Fibroblast of pulmonary artery (primary cell): ENCODE results near the gene CX3CL1.

Experiments
- DNase-seq: peaks from one replicate; pipeline ENCODE4 v3.0.0-alpha.2; 2010; ENCODE audit warnings: low read depth
- H3K4me3 ChIP-seq: replicated peaks from 2 replicates; pipeline ENCODE4 v1.5.1; 2011; ENCODE audit warnings: low read depth, mild to moderate bottlenecking, control low read depth, low read length, moderate library complexity
- CTCF ChIP-seq: IDR thresholded peaks from 2 replicates; pipeline ENCODE4 v1.5.1; 2011; ENCODE audit warnings: mild to moderate bottlenecking, control low read depth, low read length, inconsistent platforms; ENCODE audit errors: missing control alignments

Gene CX3CL1

GRCh38 chr16:57389087-57389468 lies 16.8 kb downstream of the CX3CL1 start:
- no peak overlapping the region for H3K4me3 ChIP-seq
- DNase-seq: no peak
- no peak for TF ChIP-seq CTCF

GRCh38 chr16:57390636-57391295 lies 18.5 kb downstream of the CX3CL1 start:
- peak; percentile 37 for DNase-seq
- TF ChIP-seq CTCF: no peak
- H3K4me3 ChIP-seq: no peak overlapping the region

GRCh38 chr16:57391300-57391699 lies 19.0 kb downstream of the CX3CL1 start:
- TF ChIP-seq CTCF: no peak
- no peak for DNase-seq

GRCh38 chr16:57391708-57392107 lies 19.4 kb downstream of the CX3CL1 start:
- H3K4me3 ChIP-seq: no peak overlapping the region
- no peak for DNase-seq
- TF ChIP-seq CTCF: no peak

More at GRCh38 chr16:57391300-57391699, 19.0 kb downstream of the CX3CL1 start:
- no peak overlapping the region for H3K4me3 ChIP-seq

GRCh38 chr16:57392694-57393093 lies 20.4 kb downstream of the CX3CL1 start:
- DNase-seq: no peak
- H3K4me3 ChIP-seq: no peak overlapping the region
- no peak for TF ChIP-seq CTCF

GRCh38 chr16:57394444-57394843 lies 22.2 kb downstream of the CX3CL1 start:
- peak; percentile 47 for DNase-seq
- H3K4me3 ChIP-seq: no peak overlapping the region
- TF ChIP-seq CTCF: no peak

- TF ChIP-seq CTCF: no peak
- H3K4me3 ChIP-seq: no peak overlapping the region
- no peak for DNase-seq
Observed at GRCh38 chr16:57395026-57395425, 22.7 kb downstream of the CX3CL1 start.
